Mesendoderm (in vitro differentiated cells): Measurements from ENCODE around the gene TMEM59L.

ENCODE experiments used
- DNase-seq: peaks from one replicate; pipeline ENCODE4 v3.0.0; 2013
- H2AK5ac ChIP-seq: 2 replicates; pipeline ENCODE4 v1.6.1; 2013; ENCODE audit warnings: low read length, inconsistent platforms
- H2BK120ac ChIP-seq: 2 replicates; pipeline ENCODE4 v1.6.1; 2013; ENCODE audit warnings: low read depth, mild to moderate bottlenecking, low read length, moderate library complexity, mixed read lengths
- H2BK15ac ChIP-seq: replicated peaks from 2 replicates; pipeline ENCODE4 v1.6.1; 2013; ENCODE audit warnings: low read depth, mild to moderate bottlenecking, moderate library complexity
- H2BK5ac ChIP-seq: 2 replicates; pipeline ENCODE4 v1.6.1; 2013; ENCODE audit warnings: low read length, inconsistent platforms
- H3K18ac ChIP-seq: 2 replicates; pipeline ENCODE4 v1.6.1; 2013; ENCODE audit warnings: mild to moderate bottlenecking, low read length, mixed read lengths
- H3K23ac ChIP-seq: one replicate; pipeline ENCODE4 v1.6.1; 2013; ENCODE audit warnings: low read length
- H3K27ac ChIP-seq: 2 replicates; pipeline ENCODE4 v1.5.1; 2013; ENCODE audit warnings: low read depth, mild to moderate bottlenecking, inconsistent platforms, low read length, moderate library complexity
- H3K27me3 ChIP-seq: 2 replicates; pipeline ENCODE4 v1.6.1; 2013; ENCODE audit warnings: low read length, control low read depth, mild to moderate bottlenecking, inconsistent platforms; ENCODE audit not compliant: insufficient read depth, poor library complexity
- H3K36me3 ChIP-seq: 2 replicates; pipeline ENCODE4 v1.6.1; 2013; ENCODE audit warnings: low read length, inconsistent platforms; ENCODE audit not compliant: control insufficient read depth, insufficient read depth
- H3K4ac ChIP-seq: one replicate; pipeline ENCODE4 v1.6.1; 2013; ENCODE audit warnings: low read depth, mild to moderate bottlenecking, low read length, moderate library complexity
- H3K4me1 ChIP-seq: 2 replicates; pipeline ENCODE4 v1.6.1; 2013; ENCODE audit warnings: low read depth, low read length, inconsistent platforms; ENCODE audit not compliant: control insufficient read depth
- H3K4me2 ChIP-seq: 2 replicates; pipeline ENCODE4 v1.6.1; 2013; ENCODE audit warnings: low read length
- H3K4me3 ChIP-seq: 2 replicates; pipeline ENCODE4 v1.5.1; 2013; ENCODE audit warnings: mild to moderate bottlenecking, low read length
- H3K56ac ChIP-seq: one replicate; pipeline ENCODE4 v1.6.1; 2013; ENCODE audit warnings: low read length
- H3K79me1 ChIP-seq: 2 replicates; pipeline ENCODE4 v1.6.1; 2013; ENCODE audit warnings: low read length, inconsistent platforms
- H3K79me2 ChIP-seq: 2 replicates; pipeline ENCODE4 v1.6.1; 2013; ENCODE audit warnings: mild to moderate bottlenecking, low read length; ENCODE audit not compliant: control insufficient read depth, insufficient read depth
- H3K9ac ChIP-seq: 2 replicates; pipeline ENCODE4 v1.6.1; 2013; ENCODE audit warnings: low read length, inconsistent platforms
- H4K5ac ChIP-seq: one replicate; pipeline ENCODE4 v1.6.1; 2013; ENCODE audit warnings: low read length
- H4K8ac ChIP-seq: one replicate; pipeline ENCODE4 v1.6.1; 2013; ENCODE audit warnings: low read depth, mild to moderate bottlenecking, control low read depth, low read length, moderate library complexity
- WGBS: extraction: QIAGEN DNeasy Blood & Tissue Kit; methylation state at CpG from one replicate; pipeline ENCODE4 v1.1.7; 2013; ENCODE audit warnings: low lambda C conversion rate, missing lambda C conversion rate; ENCODE audit not compliant: insufficient coverage; ENCODE audit errors: extremely low coverage; 5-methylcytosine and 5-hydroxymethylcytosine counted together

Gene TMEM59L

GRCh38 chr19:18651300-18651699, 38.6 kb downstream of the TMEM59L start:
- Histone ChIP-seq H3K4me2 (no peak overlapping the region), H2BK15ac (no peak overlapping the region), H3K4me3 (no peak overlapping the region), H3K4ac (no peak overlapping the region), H2AK5ac (no peak overlapping the region), H4K5ac (no peak overlapping the region), H3K4me1 (no peaks in the 10 kb centered on the region), H3K79me2 (no peaks in the 10 kb centered on the region), H2BK120ac (no peak overlapping the region), H3K36me3 (no peaks in the 10 kb centered on the region), H3K9ac (no peak overlapping the region), H4K8ac (no peak overlapping the region), H3K56ac (no peak overlapping the region), H3K18ac (no peak overlapping the region), H3K79me1 (no peaks in the 10 kb centered on the region), H3K27ac (no peak overlapping the region), H3K27me3 (no peaks in the 10 kb centered on the region), H2BK5ac (no peak overlapping the region), H3K23ac (no peak overlapping the region)
- no peak for DNase-seq
- WGBS: no CpG with 5 or more reads among the region's 1 CpG

GRCh38 chr19:18651733-18652132, 39.1 kb downstream of the TMEM59L start:
- no peaks in the 10 kb centered on the region for H3K4me1 ChIP-seq

GRCh38 chr19:18653853-18654252, 41.2 kb downstream of the TMEM59L start:
- H3K23ac ChIP-seq: no peak overlapping the region
- H2BK5ac ChIP-seq: no peak overlapping the region
- no peaks in the 10 kb centered on the region for H3K4me1 ChIP-seq
- no peaks in the 10 kb centered on the region for H3K79me2 ChIP-seq
- H3K27me3 ChIP-seq: no peaks in the 10 kb centered on the region
- no peak overlapping the region for H4K5ac ChIP-seq
- no peak overlapping the region for H3K4me2 ChIP-seq
- H3K9ac ChIP-seq: no peak overlapping the region
- DNase-seq: no peak
- H2BK15ac ChIP-seq: no peak overlapping the region
- H2BK120ac ChIP-seq: no peak overlapping the region
- no peak overlapping the region for H3K27ac ChIP-seq
- H4K8ac ChIP-seq: no peak overlapping the region
- H3K36me3 ChIP-seq: no peaks in the 10 kb centered on the region
- H3K18ac ChIP-seq: no peak overlapping the region
- no peak overlapping the region for H3K4ac ChIP-seq
- no peaks in the 10 kb centered on the region for H3K79me1 ChIP-seq
- H3K4me3 ChIP-seq: no peak overlapping the region
- no peak overlapping the region for H3K56ac ChIP-seq
- H2AK5ac ChIP-seq: no peak overlapping the region
- WGBS: no CpG with 5 or more reads among the region's 1 CpG

More at GRCh38 chr19:18651733-18652132, 39.1 kb downstream of the TMEM59L start:
- Histone ChIP-seq H2AK5ac (no peak overlapping the region), H3K9ac (no peak overlapping the region), H2BK15ac (no peak overlapping the region), H3K18ac (no peak overlapping the region), H4K5ac (no peak overlapping the region), H3K4me3 (no peak overlapping the region), H2BK5ac (no peak overlapping the region), H3K56ac (peak overlapping the region; percentile 34), H3K36me3 (no peaks in the 10 kb centered on the region), H3K4me2 (no peak overlapping the region), H4K8ac (no peak overlapping the region), H3K27me3 (no peaks in the 10 kb centered on the region), H3K4ac (no peak overlapping the region), H2BK120ac (no peak overlapping the region), H3K27ac (no peak overlapping the region), H3K79me2 (no peaks in the 10 kb centered on the region), H3K23ac (no peak overlapping the region), H3K79me1 (no peaks in the 10 kb centered on the region)
- WGBS: no CpG with 5 or more reads among the region's 6 CpGs
- DNase-seq: no peak

- Histone ChIP-seq H3K9ac (no peak overlapping the region), H2BK15ac (no peak overlapping the region), H3K18ac (no peak overlapping the region), H3K79me2 (no peaks in the 10 kb centered on the region), H3K4me3 (no peak overlapping the region), H2BK5ac (no peak overlapping the region), H2BK120ac (no peak overlapping the region), H3K27me3 (no peaks in the 10 kb centered on the region), H3K56ac (no peak overlapping the region), H3K4me1 (no peaks in the 10 kb centered on the region), H3K4me2 (no peak overlapping the region), H3K36me3 (no peaks in the 10 kb centered on the region), H4K5ac (no peak overlapping the region), H4K8ac (no peak overlapping the region), H3K27ac (no peak overlapping the region), H3K23ac (no peak overlapping the region), H3K4ac (no peak overlapping the region), H3K79me1 (no peaks in the 10 kb centered on the region), H2AK5ac (no peak overlapping the region)
- 100% methylated on average over 1 of the region's 7 CpGs for WGBS
- DNase-seq: no peak
Measured at GRCh38 chr19:18654469-18654868, 41.8 kb downstream of the TMEM59L start.

- WGBS: no CpG with 5 or more reads among the region's 13 CpGs
- no peak overlapping the region for H3K4me3 ChIP-seq
Measured at GRCh38 chr19:18655173-18655844, 42.6 kb downstream of the TMEM59L start.

More at GRCh38 chr19:18655173-18655844, 42.6 kb downstream of the TMEM59L start:
- Histone ChIP-seq H3K4ac (no peak overlapping the region), H3K4me1 (no peaks in the 10 kb centered on the region), H2AK5ac (no peak overlapping the region), H4K8ac (no peak overlapping the region), H3K79me1 (no peaks in the 10 kb centered on the region), H3K9ac (no peak overlapping the region), H3K4me2 (no peak overlapping the region), H2BK15ac (no peak overlapping the region), H3K23ac (no peak overlapping the region), H3K56ac (no peak overlapping the region), H3K27ac (no peak overlapping the region), H3K18ac (no peak overlapping the region), H4K5ac (no peak overlapping the region), H3K79me2 (no peaks in the 10 kb centered on the region), H3K27me3 (no peaks in the 10 kb centered on the region), H2BK5ac (no peak overlapping the region), H2BK120ac (no peak overlapping the region), H3K36me3 (no peaks in the 10 kb centered on the region)
- no peak for DNase-seq
